K562 (cell line): Measurements from ENCODE around the gene CTCFL. TPM values are rescaled to one million over a fixed set of nuclear protein-coding genes. Genes with fewer than 3 reads are reported as not detected.
A peak's percentile ranks its signal among the peaks of the same experiment; 100 is the strongest.

ENCODE experiments used
- HDAC1 ChIP-seq, 2 experiments: fragments of 450-650 bp; IDR thresholded peaks; 2 replicates each; pipeline ENCODE4 v1.6.1; 2016 to 2017; ENCODE audit warnings: inconsistent platforms in 1 of 2, mild to moderate bottlenecking in 1 of 2, moderate library complexity in 1 of 2
- HDGF ChIP-seq: fragments of 450-650 bp; IDR thresholded peaks from 2 replicates; pipeline ENCODE4 v1.6.1; 2016
- NBN ChIP-seq: fragments of 450-650 bp; IDR thresholded peaks from 2 replicates; pipeline ENCODE4 v1.6.1; 2016; ENCODE audit warnings: low read depth, mild to moderate bottlenecking
- PURB ChIP-seq: sonication (generic); formaldehyde crosslinking; IDR thresholded peaks from 2 replicates; pipeline ENCODE4 v1.9.0; 2021; ENCODE audit warnings: low read depth, mild to moderate bottlenecking, missing genetic modification reagents
- STAG1 ChIP-seq: sonication (generic); formaldehyde crosslinking; IDR thresholded peaks from 2 replicates; pipeline ENCODE4 v1.5.0; 2020; ENCODE audit warnings: missing genetic modification reagents, borderline replicate concordance
- STAT5B ChIP-seq: fragments of 250-450 bp; sonication (Bioruptor Pico); IDR thresholded peaks from 2 replicates; pipeline ENCODE4 v1.8.0; 2021; ENCODE audit warnings: mild to moderate bottlenecking, inconsistent platforms
- TOE1 ChIP-seq, 2 experiments: fragments of 450-650 bp in 1 of 2; sonication (generic) in 1 of 2; formaldehyde crosslinking in 1 of 2; IDR thresholded peaks; 2 replicates each; pipeline versions ENCODE4 v1.7.1 to v1.8.0; 2016 to 2022; ENCODE audit warnings: borderline replicate concordance in 2 of 2, mild to moderate bottlenecking in 2 of 2, antibody characterized with exemption in 1 of 2, inconsistent platforms in 1 of 2, low read depth in 1 of 2, missing genetic modification reagents in 1 of 2, moderate library complexity in 1 of 2
- TSC22D4 ChIP-seq: fragments of 450-650 bp; IDR thresholded peaks from 2 replicates; pipeline ENCODE4 v1.6.1; 2016; ENCODE audit warnings: missing genetic modification characterization, missing biosample characterization, control low read depth
- polyA plus RNA-seq, 8 experiments: library from polyadenylated mRNA; depleted of rRNA in 4 of 8; stranded (reverse) in 5 of 8; unstranded in 3 of 8; fragments of >200 nt; fragmentation: Nextera tagmentation in 2 of 8; fragmentation: Illumina TruSeq in 1 of 8; extraction: Ambion mirVana in 2 of 8; extraction: Trizol in 1 of 8; gene quantifications; 2 replicates each; pipeline versions ENCODE4 v1.2.1 to v1.2.3, GENCODE V29; 2011 to 2014; ENCODE audit warnings: inconsistent platforms in 1 of 8, missing spikeins in 1 of 8
- total RNA-seq, 7 experiments: library from RNA; depleted of rRNA in 6 of 7; stranded (reverse); fragments of >200 nt in 6 of 7; fragmentation: Illumina TruSeq in 2 of 7; extraction: Trizol in 2 of 7; gene quantifications; 2 replicates each; pipeline versions ENCODE4 v1.2.1 to v1.2.3, GENCODE V29; 2011 to 2021; ENCODE audit warnings: low replicate concordance in 1 of 7
- TF ChIP-seq, protein P1 (sequence below), 3 experiments: fragments of 200-800 bp in 1 of 3; fragments of 250-450 bp in 1 of 3; fragments of 450-650 bp in 1 of 3; sonication (Bioruptor Pico) in 1 of 3; sonication (Bioruptor generic) in 1 of 3; formaldehyde crosslinking in 1 of 3; IDR thresholded peaks; 2 replicates each; pipeline versions ENCODE4 v1.6.1 to v1.8.0; 2016 to 2022; ENCODE audit warnings: mild to moderate bottlenecking in 2 of 3, missing genetic modification characterization in 2 of 3, missing compliant biosample characterization in 1 of 3, moderate library complexity in 1 of 3
- TF ChIP-seq, protein P2 (sequence below), 2 experiments: fragments of 450-650 bp; formaldehyde crosslinking in 1 of 2; IDR thresholded peaks; 2 replicates each; pipeline versions ENCODE4 v1.4.0 to v1.6.1; 2014 to 2020; ENCODE audit warnings: mild to moderate bottlenecking in 2 of 2, borderline replicate concordance in 1 of 2, low read depth in 1 of 2
- TF ChIP-seq, protein P3 (sequence below): sonication (generic); formaldehyde crosslinking; IDR thresholded peaks from 2 replicates; pipeline ENCODE4 v1.8.0; 2022; ENCODE audit warnings: missing genetic modification reagents, mild to moderate bottlenecking, moderate library complexity, borderline replicate concordance
- TF ChIP-seq, protein P4 (sequence below): fragments of 450-650 bp; formaldehyde crosslinking; IDR thresholded peaks from 2 replicates; pipeline ENCODE4 v1.4.0; 2020; ENCODE audit warnings: mild to moderate bottlenecking, moderate library complexity

CTCFL gene
- total and polyA plus RNA-seq, 9 of the 15 experiments (the other 6 are each of a cell fraction or from before 2014, with no cell fraction given) = 42.4 to 188 (median 111) TPM

DNA sequence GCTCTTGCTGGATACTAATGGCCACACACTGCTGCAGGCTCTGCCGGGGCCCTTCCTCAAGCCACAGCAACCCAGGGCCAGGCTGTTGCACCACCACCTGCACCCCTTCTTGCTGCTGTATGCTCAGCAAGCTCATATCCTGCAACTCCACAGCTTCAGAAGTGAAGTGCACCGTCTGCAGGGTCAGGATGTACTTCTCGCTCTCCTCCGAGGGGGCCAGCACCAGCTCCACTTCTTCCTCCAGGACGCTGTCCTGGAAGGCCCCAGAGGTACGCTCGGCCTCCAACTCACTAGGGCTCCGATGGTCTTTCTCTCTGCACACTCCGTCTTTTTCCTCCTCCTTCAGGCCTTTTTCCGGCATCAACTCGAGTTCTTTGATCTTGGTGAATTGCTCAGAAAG, 1.2 kb downstream of the CTCFL start (continued):
- TF ChIP-seq HDAC1 (IDR thresholded peaks at IDR 0.05) (0 out of 4 replicates have a peak, but pooled peaks of 1 of the 2 experiments have one; percentile 37), NBN (no peak), PURB (CRISPR knock-in tag) (no peak), HDGF (peak; percentile 75; the same call in 1 of the 2 replicates), STAT5B (CRISPR knock-in tag) (no peak), STAG1 (CRISPR knock-in tag) (0 out of 2 replicates have a peak, but pooled peaks have one; percentile 18), TSC22D4 (tag) (no peak), TOE1 (IDR thresholded peaks at IDR 0.05; ENCODE audit: borderline replicate concordance) (0 out of 2 replicates have a peak, but pooled peaks have one; percentile 37), TOE1 (CRISPR knock-in tag; IDR thresholded peaks at IDR 0.05; ENCODE audit: borderline replicate concordance, low read depth) (no peak)
- TF ChIP-seq, protein P1, sequence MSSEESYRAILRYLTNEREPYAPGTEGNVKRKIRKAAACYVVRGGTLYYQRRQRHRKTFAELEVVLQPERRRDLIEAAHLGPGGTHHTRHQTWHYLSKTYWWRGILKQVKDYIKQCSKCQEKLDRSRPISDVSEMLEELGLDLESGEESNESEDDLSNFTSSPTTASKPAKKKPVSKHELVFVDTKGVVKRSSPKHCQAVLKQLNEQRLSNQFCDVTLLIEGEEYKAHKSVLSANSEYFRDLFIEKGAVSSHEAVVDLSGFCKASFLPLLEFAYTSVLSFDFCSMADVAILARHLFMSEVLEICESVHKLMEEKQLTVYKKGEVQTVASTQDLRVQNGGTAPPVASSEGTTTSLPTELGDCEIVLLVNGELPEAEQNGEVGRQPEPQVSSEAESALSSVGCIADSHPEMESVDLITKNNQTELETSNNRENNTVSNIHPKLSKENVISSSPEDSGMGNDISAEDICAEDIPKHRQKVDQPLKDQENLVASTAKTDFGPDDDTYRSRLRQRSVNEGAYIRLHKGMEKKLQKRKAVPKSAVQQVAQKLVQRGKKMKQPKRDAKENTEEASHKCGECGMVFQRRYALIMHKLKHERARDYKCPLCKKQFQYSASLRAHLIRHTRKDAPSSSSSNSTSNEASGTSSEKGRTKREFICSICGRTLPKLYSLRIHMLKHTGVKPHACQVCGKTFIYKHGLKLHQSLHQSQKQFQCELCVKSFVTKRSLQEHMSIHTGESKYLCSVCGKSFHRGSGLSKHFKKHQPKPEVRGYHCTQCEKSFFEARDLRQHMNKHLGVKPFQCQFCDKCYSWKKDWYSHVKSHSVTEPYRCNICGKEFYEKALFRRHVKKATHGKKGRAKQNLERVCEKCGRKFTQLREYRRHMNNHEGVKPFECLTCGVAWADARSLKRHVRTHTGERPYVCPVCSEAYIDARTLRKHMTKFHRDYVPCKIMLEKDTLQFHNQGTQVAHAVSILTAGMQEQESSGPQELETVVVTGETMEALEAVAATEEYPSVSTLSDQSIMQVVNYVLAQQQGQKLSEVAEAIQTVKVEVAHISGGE (CRISPR knock-in tag; IDR thresholded peaks at IDR 0.05) = 0 out of 6 replicates have a peak, but pooled peaks of 1 of the 3 experiments have one; percentile 0
- TF ChIP-seq, protein P2, sequence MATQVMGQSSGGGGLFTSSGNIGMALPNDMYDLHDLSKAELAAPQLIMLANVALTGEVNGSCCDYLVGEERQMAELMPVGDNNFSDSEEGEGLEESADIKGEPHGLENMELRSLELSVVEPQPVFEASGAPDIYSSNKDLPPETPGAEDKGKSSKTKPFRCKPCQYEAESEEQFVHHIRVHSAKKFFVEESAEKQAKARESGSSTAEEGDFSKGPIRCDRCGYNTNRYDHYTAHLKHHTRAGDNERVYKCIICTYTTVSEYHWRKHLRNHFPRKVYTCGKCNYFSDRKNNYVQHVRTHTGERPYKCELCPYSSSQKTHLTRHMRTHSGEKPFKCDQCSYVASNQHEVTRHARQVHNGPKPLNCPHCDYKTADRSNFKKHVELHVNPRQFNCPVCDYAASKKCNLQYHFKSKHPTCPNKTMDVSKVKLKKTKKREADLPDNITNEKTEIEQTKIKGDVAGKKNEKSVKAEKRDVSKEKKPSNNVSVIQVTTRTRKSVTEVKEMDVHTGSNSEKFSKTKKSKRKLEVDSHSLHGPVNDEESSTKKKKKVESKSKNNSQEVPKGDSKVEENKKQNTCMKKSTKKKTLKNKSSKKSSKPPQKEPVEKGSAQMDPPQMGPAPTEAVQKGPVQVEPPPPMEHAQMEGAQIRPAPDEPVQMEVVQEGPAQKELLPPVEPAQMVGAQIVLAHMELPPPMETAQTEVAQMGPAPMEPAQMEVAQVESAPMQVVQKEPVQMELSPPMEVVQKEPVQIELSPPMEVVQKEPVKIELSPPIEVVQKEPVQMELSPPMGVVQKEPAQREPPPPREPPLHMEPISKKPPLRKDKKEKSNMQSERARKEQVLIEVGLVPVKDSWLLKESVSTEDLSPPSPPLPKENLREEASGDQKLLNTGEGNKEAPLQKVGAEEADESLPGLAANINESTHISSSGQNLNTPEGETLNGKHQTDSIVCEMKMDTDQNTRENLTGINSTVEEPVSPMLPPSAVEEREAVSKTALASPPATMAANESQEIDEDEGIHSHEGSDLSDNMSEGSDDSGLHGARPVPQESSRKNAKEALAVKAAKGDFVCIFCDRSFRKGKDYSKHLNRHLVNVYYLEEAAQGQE (IDR thresholded peaks at IDR 0.05; ENCODE audit: borderline replicate concordance) = peak; percentile 4; the same call in 1 of the 2 replicates
- TF ChIP-seq, protein P2 (CRISPR knock-in tag; IDR thresholded peaks at IDR 0.05; ENCODE audit: low read depth) = no peak
- TF ChIP-seq, protein P3, sequence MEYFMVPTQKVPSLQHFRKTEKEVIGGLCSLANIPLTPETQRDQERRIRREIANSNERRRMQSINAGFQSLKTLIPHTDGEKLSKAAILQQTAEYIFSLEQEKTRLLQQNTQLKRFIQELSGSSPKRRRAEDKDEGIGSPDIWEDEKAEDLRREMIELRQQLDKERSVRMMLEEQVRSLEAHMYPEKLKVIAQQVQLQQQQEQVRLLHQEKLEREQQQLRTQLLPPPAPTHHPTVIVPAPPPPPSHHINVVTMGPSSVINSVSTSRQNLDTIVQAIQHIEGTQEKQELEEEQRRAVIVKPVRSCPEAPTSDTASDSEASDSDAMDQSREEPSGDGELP = peak; percentile 42; the same call in 1 of the 2 replicates
- TF ChIP-seq, protein P4, sequence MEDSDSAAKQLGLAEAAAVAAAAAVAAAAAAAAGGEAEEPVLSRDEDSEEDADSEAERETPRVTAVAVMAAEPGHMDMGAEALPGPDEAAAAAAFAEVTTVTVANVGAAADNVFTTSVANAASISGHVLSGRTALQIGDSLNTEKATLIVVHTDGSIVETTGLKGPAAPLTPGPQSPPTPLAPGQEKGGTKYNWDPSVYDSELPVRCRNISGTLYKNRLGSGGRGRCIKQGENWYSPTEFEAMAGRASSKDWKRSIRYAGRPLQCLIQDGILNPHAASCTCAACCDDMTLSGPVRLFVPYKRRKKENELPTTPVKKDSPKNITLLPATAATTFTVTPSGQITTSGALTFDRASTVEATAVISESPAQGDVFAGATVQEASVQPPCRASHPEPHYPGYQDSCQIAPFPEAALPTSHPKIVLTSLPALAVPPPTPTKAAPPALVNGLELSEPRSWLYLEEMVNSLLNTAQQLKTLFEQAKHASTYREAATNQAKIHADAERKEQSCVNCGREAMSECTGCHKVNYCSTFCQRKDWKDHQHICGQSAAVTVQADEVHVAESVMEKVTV (CRISPR knock-in tag) = no peak
